Testis (tissue), 3 donors: ENCODE results near the gene UPK3A. TPM values are rescaled to one million over a fixed set of nuclear protein-coding genes. Genes with fewer than 3 reads are reported as not detected.
A peak's percentile ranks its signal among the peaks of the same experiment; 100 is the strongest.

ENCODE experiments used
- DNase-seq: peaks from one replicate; pipeline ENCODE4 v3.0.0-alpha.2; 2019
- H3K27ac ChIP-seq, 2 donors: fragments of 200-600 bp; sonication (generic); one replicate each; pipeline ENCODE4 v1.5.1; 2019
- H3K27me3 ChIP-seq: fragments of 200-600 bp; sonication (generic); one replicate; pipeline ENCODE4 v1.5.1; 2019
- H3K36me3 ChIP-seq: fragments of 200-600 bp; sonication (generic); one replicate; pipeline ENCODE4 v1.5.1; 2017; ENCODE audit warnings: low read depth; ENCODE audit errors: missing control alignments
- H3K4me1 ChIP-seq: fragments of 200-600 bp; sonication (generic); one replicate; pipeline ENCODE4 v1.5.1; 2019
- H3K4me3 ChIP-seq, 2 donors: fragments of 200-600 bp; sonication (generic); one replicate each; pipeline ENCODE4 v1.5.1; 2017 to 2019
- H3K9me3 ChIP-seq: fragments of 200-600 bp; sonication (generic); one replicate; pipeline ENCODE4 v1.5.1; 2017
- POLR2A ChIP-seq: fragments of 450-650 bp; IDR thresholded peaks from one replicate; pipeline ENCODE4 v1.6.1; 2017; ENCODE audit warnings: antibody characterized with exemption, mild to moderate bottlenecking, moderate library complexity
- WGBS, 2 donors: methylation state at CpG; one replicate each; pipeline ENCODE4 v1.1.5; 2018; 5-methylcytosine and 5-hydroxymethylcytosine counted together
- intact Hi-C: fragments of 100-400 bp; cut with DNase I; formaldehyde crosslinking; loops from one replicate; pipeline ENCODE4 v1.15.1; 2023; ENCODE audit warnings: low total_unique reads
- polyA plus RNA-seq: library from polyadenylated mRNA; stranded (reverse); fragments of 350-450 nt; fragmentation: Illumina TruSeq; extraction: RNeasy Lipid Tissue Mini Kit (QIAGEN cat#74804); gene quantifications from one replicate; pipeline ENCODE4 v1.2.3, GENCODE V29; 2014; ENCODE audit warnings: low read depth, low replicate concordance; ENCODE audit not compliant: insufficient read depth
- total RNA-seq, 2 donors: library from RNA; depleted of rRNA; stranded (reverse); fragments of >200 nt; gene quantifications; one replicate each; pipeline ENCODE4 v1.2.3, GENCODE V29; 2016
- TF ChIP-seq, protein P1 (sequence below), 3 experiments: fragments of 450-650 bp in 2 of 3; fragments of 200-600 bp in 1 of 3; sonication (generic) in 1 of 3; IDR thresholded peaks; one replicate each; pipeline ENCODE4 v1.5.1; 2016 to 2019; ENCODE audit warnings: antibody characterized with exemption in 3 of 3, mild to moderate bottlenecking in 2 of 3, moderate library complexity in 1 of 3

Gene UPK3A
- total and polyA plus RNA-seq, 3 donors from 2014 or later = not detected

DNA sequence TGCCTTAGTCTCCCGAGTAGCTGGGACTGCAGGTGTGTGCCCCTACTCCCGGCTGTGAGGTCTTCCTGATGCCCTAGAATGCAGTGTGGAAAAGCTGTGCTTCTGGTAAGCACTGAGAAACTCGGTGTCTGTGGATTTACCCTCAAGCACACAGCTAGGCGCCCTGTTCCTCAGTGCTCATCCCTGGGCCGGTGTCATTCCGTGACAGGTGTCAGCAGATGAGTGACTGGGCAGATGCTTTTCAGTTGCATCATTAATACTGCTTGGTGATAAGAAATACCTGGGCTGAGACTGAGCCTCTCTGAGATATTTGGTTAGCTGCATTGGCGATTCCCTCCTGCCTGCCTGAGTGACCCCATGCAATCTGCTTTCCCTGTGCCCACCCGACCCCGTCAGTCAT lies 46.7 kb downstream of the UPK3A start:
- peaks cover 5% of the 10 kb centered on the region for H3K36me3 ChIP-seq
- no peak overlapping the region for H3K27ac ChIP-seq
- TF ChIP-seq POLR2A = no peak
- TF ChIP-seq, protein P1, sequence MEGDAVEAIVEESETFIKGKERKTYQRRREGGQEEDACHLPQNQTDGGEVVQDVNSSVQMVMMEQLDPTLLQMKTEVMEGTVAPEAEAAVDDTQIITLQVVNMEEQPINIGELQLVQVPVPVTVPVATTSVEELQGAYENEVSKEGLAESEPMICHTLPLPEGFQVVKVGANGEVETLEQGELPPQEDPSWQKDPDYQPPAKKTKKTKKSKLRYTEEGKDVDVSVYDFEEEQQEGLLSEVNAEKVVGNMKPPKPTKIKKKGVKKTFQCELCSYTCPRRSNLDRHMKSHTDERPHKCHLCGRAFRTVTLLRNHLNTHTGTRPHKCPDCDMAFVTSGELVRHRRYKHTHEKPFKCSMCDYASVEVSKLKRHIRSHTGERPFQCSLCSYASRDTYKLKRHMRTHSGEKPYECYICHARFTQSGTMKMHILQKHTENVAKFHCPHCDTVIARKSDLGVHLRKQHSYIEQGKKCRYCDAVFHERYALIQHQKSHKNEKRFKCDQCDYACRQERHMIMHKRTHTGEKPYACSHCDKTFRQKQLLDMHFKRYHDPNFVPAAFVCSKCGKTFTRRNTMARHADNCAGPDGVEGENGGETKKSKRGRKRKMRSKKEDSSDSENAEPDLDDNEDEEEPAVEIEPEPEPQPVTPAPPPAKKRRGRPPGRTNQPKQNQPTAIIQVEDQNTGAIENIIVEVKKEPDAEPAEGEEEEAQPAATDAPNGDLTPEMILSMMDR (IDR thresholded peaks at IDR 0.05) = no peak
- no peaks in the 10 kb centered on the region for H3K27me3 ChIP-seq
- no peak for DNase-seq
- H3K4me1 ChIP-seq = peaks cover 11% of the 10 kb centered on the region
- intact Hi-C loops = no loop called here
- no peaks in the 10 kb centered on the region for H3K9me3 ChIP-seq
- no peak overlapping the region for H3K4me3 ChIP-seq
- WGBS, 2 donors = 90 to 93% methylated on average over 9 of the region's 9 CpGs

DNA sequence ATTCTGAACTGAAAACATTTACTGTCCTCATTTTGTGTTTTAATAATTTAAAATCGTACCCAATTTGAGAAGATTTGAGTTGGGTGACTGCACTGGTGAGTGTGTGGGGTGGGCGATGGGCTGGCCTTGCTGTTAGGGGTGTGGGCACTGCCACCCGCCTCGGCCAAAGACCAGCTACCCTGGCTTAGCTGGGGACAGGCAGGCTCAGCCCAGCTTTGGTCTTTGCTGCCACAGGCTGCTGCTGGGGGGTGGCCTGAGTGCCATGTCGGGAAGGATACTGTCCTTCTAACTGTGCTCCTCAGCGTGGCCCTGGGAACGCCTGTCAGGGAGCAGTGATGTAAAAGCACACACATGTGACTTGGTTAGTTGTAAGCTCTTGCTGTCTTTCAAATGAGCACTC lies 47.3 kb downstream of the UPK3A start:
- no peak for DNase-seq
- intact Hi-C loops = no loop called here
- H3K36me3 ChIP-seq = peaks cover 5% of the 10 kb centered on the region

DNA sequence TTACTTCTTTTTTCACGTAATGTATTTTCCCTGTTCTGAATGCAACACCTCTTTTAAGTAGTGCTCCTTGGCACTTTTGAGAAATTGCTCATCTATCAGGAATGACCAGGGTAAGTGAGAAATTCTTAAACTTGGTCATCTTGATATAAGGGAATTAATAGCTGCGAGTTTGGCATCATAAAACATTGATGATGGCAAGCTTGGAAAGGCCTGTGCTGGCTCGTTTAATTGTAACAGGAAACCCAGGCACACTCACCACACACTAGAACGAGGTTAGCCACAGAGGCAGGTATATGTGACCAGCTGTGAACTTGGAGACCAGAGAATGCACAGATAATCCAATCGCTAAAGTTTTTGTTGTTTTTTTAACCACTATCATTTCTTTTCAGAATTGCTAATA lies 49.3 kb downstream of the UPK3A start:
- no peak overlapping the region for H3K4me3 ChIP-seq
- no peaks in the 10 kb centered on the region for H3K9me3 ChIP-seq
- H3K27ac ChIP-seq = no peak overlapping the region
- DNase-seq = no peak
- H3K27me3 ChIP-seq = no peaks in the 10 kb centered on the region
- TF ChIP-seq POLR2A = no peak
- TF ChIP-seq, protein P1 (IDR thresholded peaks at IDR 0.05) = no peak
- intact Hi-C loops = no loop called here
- H3K4me1 ChIP-seq = peaks cover 15% of the 10 kb centered on the region
- 64 to 67% methylated on average over 5 of the region's 5 CpGs for WGBS, 2 donors
- peaks cover 5% of the 10 kb centered on the region for H3K36me3 ChIP-seq

More for the DNA sequence above, 47.3 kb downstream of the UPK3A start:
- 89 to 97% methylated on average over 6 to 7 of the region's 7 CpGs for WGBS, 2 donors
- no peak for TF ChIP-seq POLR2A
- TF ChIP-seq, protein P1 (IDR thresholded peaks at IDR 0.05) = no peak
- Histone ChIP-seq H3K27me3 (no peaks in the 10 kb centered on the region), H3K4me3 (no peak overlapping the region), H3K27ac (no peak overlapping the region), H3K4me1 (peaks cover 15% of the 10 kb centered on the region), H3K9me3 (no peaks in the 10 kb centered on the region)

DNA sequence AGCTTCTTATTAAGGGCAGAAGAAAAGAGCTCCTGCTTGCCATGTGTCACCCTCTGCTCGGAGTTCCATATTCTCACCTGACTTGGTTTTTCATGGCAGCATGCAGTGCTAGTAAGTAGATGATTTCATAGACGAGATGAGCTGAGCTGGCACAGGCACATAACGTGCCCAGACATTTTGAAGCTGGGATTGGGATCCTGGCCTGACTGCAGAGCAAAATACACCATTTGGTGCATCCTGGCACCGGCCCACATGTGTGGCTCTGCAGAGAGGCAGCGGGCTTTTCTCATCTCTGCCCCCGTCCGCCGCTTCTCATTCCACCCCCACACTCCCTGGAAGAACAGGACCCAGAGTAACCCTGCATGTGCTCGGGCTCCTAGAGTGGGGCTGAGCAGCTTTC lies 49.8 kb downstream of the UPK3A start:
- Histone ChIP-seq H3K27ac (no peak overlapping the region), H3K4me3 (no peak overlapping the region), H3K27me3 (no peaks in the 10 kb centered on the region), H3K9me3 (no peaks in the 10 kb centered on the region), H3K36me3 (peaks cover 5% of the 10 kb centered on the region), H3K4me1 (peaks cover 15% of the 10 kb centered on the region)
- no peak for TF ChIP-seq POLR2A
- TF ChIP-seq, protein P1 (IDR thresholded peaks at IDR 0.05) = no peak
- intact Hi-C loops = no loop called here
- WGBS, 2 donors = 53 to 56% methylated on average over 6 to 9 of the region's 9 CpGs
- DNase-seq = no peak

DNA sequence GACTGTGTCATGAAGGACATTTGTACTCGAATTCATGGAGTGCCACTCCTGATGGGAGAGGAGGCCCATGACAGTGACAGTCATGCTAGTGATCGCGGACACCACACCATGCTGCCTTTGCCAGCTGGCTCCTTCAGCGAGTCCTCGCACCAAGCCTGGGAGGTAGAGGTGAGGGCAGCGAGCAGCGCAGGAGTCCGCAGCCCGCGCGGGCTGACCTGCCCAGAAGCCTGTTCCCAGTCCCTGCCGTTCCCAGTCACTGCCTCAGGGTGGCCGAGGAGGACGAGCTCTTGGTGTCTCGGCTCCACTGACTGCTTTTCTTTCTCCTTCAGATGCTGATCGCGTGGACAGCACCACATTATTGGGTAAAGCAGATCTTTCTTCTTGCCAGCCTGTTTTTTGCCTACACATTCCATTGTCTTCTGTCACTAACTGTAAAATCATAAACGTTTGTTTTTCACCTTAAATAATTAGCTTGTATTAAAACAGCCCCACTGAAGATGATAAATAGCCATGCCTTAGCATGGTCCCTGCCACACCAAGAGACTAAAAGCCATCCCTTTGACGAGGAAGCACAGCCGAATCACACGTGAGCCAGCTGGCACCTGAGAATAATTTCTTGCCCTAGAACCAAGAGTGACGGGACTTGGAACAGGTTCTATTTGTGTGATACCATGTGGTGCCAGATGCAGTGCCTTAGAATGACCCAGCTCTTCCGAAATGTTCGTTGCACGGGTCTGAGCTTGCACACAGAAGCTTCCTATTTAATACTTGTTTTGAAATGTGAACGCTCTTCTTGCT lies 50.5 kb downstream of the UPK3A start:
- TF ChIP-seq, protein P1 (IDR thresholded peaks at IDR 0.05) = peak in 1 of 3 experiments; percentile 30
- no peak for TF ChIP-seq POLR2A
- Histone ChIP-seq H3K36me3 (peaks cover 5% of the 10 kb centered on the region), H3K27me3 (no peaks in the 10 kb centered on the region), H3K9me3 (no peaks in the 10 kb centered on the region), H3K4me3 (no peak overlapping the region), H3K27ac (no peak overlapping the region), H3K4me1 (peaks cover 15% of the 10 kb centered on the region)
- WGBS, 2 donors = 57 to 75% methylated on average over 24 to 26 of the region's 26 CpGs
- DNase-seq = peak; percentile 50
- intact Hi-C loops = no loop called here
